CD8-positive, alpha-beta memory T cell (primary cell): ENCODE measurements around the gene GPAM. TPM values are rescaled to one million over a fixed set of nuclear protein-coding genes. Genes with fewer than 3 reads are reported as not detected.
"Not testable (repeated sequence)": the region's sequence is repeated elsewhere in the genome, so short reads cannot be mapped to it uniquely, and the experiment has no call there.

ENCODE experiments used
- CTCF ChIA-PET: fragments of 350-600 bp; sonication (Branson Sonifier 250); formaldehyde crosslinking; loops from one replicate; lab custom pipeline; 2021; ENCODE audit warnings: antibody characterized with exemption; lab: Charles Lee
- POLR2A ChIA-PET: fragments of 350-600 bp; sonication (Branson Sonifier 250); formaldehyde crosslinking; loops from one replicate; lab custom pipeline; 2021; ENCODE audit warnings: antibody characterized with exemption; lab: Charles Lee
- DNase-seq, 5 donors: peaks; one replicate each; pipeline versions ENCODE4 v3.0.0 to v3.0.0-alpha.2; 2020 to 2022; ENCODE audit warnings: mixed read lengths in 1 of 5
- H3K27ac ChIP-seq: one replicate; pipeline ENCODE4 v1.7.0; 2013; ENCODE audit warnings: low read depth, mild to moderate bottlenecking, low read length, moderate library complexity
- H3K27me3 ChIP-seq: 2 replicates; pipeline ENCODE4 v1.7.0; 2013; ENCODE audit warnings: low read length, mild to moderate bottlenecking; ENCODE audit not compliant: insufficient read depth, poor library complexity, severe bottlenecking
- H3K36me3 ChIP-seq: 2 replicates; pipeline ENCODE4 v1.7.0; 2013; ENCODE audit warnings: mild to moderate bottlenecking, low read length, moderate library complexity; ENCODE audit not compliant: insufficient read depth
- H3K4me1 ChIP-seq: 2 replicates; pipeline ENCODE4 v1.7.0; 2013; ENCODE audit warnings: mild to moderate bottlenecking, low read length, moderate library complexity; ENCODE audit not compliant: insufficient read depth
- H3K4me3 ChIP-seq: 2 replicates; pipeline ENCODE4 v1.7.0; 2013; ENCODE audit warnings: mild to moderate bottlenecking, low read length
- H3K9me3 ChIP-seq: 2 replicates; pipeline ENCODE4 v1.7.0; 2013; ENCODE audit warnings: mild to moderate bottlenecking, low read length
- H3K27ac Mint-ChIP-seq, 8 donors: one replicate each; pipeline ENCODE4 v1.8.0; 2020 to 2021; ENCODE audit warnings: mixed read lengths in 8 of 8, mild to moderate bottlenecking in 6 of 8, inconsistent platforms in 3 of 8, moderate library complexity in 3 of 8
- H3K27me3 Mint-ChIP-seq, 2 donors: one replicate each; pipeline ENCODE4 v1.8.0; 2020 to 2021; ENCODE audit warnings: mixed read lengths in 2 of 2, mild to moderate bottlenecking in 1 of 2, moderate library complexity in 1 of 2
- H3K36me3 Mint-ChIP-seq, 3 donors: one replicate each; pipeline ENCODE4 v1.8.0; 2020 to 2021; ENCODE audit warnings: mixed read lengths in 3 of 3, inconsistent platforms in 1 of 3, mild to moderate bottlenecking in 1 of 3
- H3K4me1 Mint-ChIP-seq, 3 donors: one replicate each; pipeline ENCODE4 v1.8.0; 2020 to 2021; ENCODE audit warnings: mixed read lengths in 3 of 3, inconsistent platforms in 1 of 3, mild to moderate bottlenecking in 1 of 3
- H3K4me3 Mint-ChIP-seq, 7 donors: one replicate each; pipeline ENCODE4 v1.8.0; 2020 to 2021; ENCODE audit warnings: mixed read lengths in 7 of 7, mild to moderate bottlenecking in 6 of 7, moderate library complexity in 4 of 7, inconsistent platforms in 2 of 7
- H3K9me3 Mint-ChIP-seq, 5 donors: one replicate each; pipeline ENCODE4 v1.8.0; 2020 to 2022; ENCODE audit warnings: mixed read lengths in 5 of 5, mild to moderate bottlenecking in 3 of 5, moderate library complexity in 2 of 5, inconsistent platforms in 1 of 5
- polyA plus RNA-seq: library from polyadenylated mRNA; unstranded; fragments of 300-500 nt; fragmentation: Illumina TruSeq; gene quantifications from one replicate; pipeline ENCODE4 v1.2.3, GENCODE V29; 2021
- total RNA-seq, 2 experiments: library from RNA; stranded (reverse); gene quantifications; one replicate each; pipeline ENCODE4 v1.2.3, GENCODE V29; 2021

The GPAM gene
- total and polyA plus RNA-seq, 3 experiments from 2014 or later, result 1.7 to 17.2 (median 16.4) TPM

- no peak for DNase-seq
- Mint-ChIP-seq H3K27ac (no peak overlapping the region), H3K36me3 (peaks cover 0 to 3% (median 0%) of the 10 kb centered on the region in 3 donors), H3K27me3 (peaks cover 13 to 45% of the 10 kb centered on the region in 2 donors), H3K9me3 (peaks cover 0 to 4% (median 2%) of the 10 kb centered on the region in 5 donors), H3K4me1 (no peaks in the 10 kb centered on the region), H3K4me3 (no peak overlapping the region)
- Histone ChIP-seq H3K27ac (no peak overlapping the region), H3K27me3 (no peaks in the 10 kb centered on the region), H3K9me3 (no peaks in the 10 kb centered on the region), H3K36me3 (no peaks in the 10 kb centered on the region), H3K4me3 (no peak overlapping the region), H3K4me1 (no peaks in the 10 kb centered on the region)
- ChIA-PET CTCF (no interaction called here), POLR2A (no interaction called here)
Observed at GRCh38 chr10:112202076-112202475, 18.5 kb upstream of the GPAM start.

- Histone ChIP-seq H3K27ac (no peak overlapping the region), H3K4me3 (no peak overlapping the region), H3K36me3 (no peaks in the 10 kb centered on the region), H3K4me1 (no peaks in the 10 kb centered on the region), H3K9me3 (no peaks in the 10 kb centered on the region), H3K27me3 (no peaks in the 10 kb centered on the region)
- ChIA-PET POLR2A (no interaction called here), CTCF (no interaction called here)
- H3K9me3 Mint-ChIP-seq, result peaks cover 0 to 2% (median 0%) of the 10 kb centered on the region in 5 donors
- H3K4me1 Mint-ChIP-seq, result no peaks in the 10 kb centered on the region
- peaks cover 0 to 3% (median 0%) of the 10 kb centered on the region in 3 donors for H3K36me3 Mint-ChIP-seq
- DNase-seq, result no peak
- peaks cover 13 to 40% of the 10 kb centered on the region in 2 donors for H3K27me3 Mint-ChIP-seq
- no peak overlapping the region for H3K27ac Mint-ChIP-seq
- no peak overlapping the region for H3K4me3 Mint-ChIP-seq
Observed at GRCh38 chr10:112201334-112201733, 17.8 kb upstream of the GPAM start.

GRCh38 chr10:112200259-112200658, 16.7 kb upstream of the GPAM start:
- H3K27ac ChIP-seq, H3K27me3 ChIP-seq, H3K4me3 ChIP-seq, H3K4me3 Mint-ChIP-seq, H3K4me1 ChIP-seq, H3K36me3 Mint-ChIP-seq, POLR2A ChIA-PET, DNase-seq, H3K27ac Mint-ChIP-seq, H3K4me1 Mint-ChIP-seq, H3K36me3 ChIP-seq, H3K9me3 ChIP-seq, H3K9me3 Mint-ChIP-seq, CTCF ChIA-PET: not testable (repeated sequence)
- peaks cover 13 to 40% of the 10 kb centered on the region in 2 donors for H3K27me3 Mint-ChIP-seq

- H3K36me3 ChIP-seq, H3K9me3 Mint-ChIP-seq, H3K36me3 Mint-ChIP-seq, H3K27ac Mint-ChIP-seq, H3K4me3 Mint-ChIP-seq, H3K27ac ChIP-seq, H3K4me1 ChIP-seq, POLR2A ChIA-PET, H3K9me3 ChIP-seq, CTCF ChIA-PET, H3K4me1 Mint-ChIP-seq, H3K4me3 ChIP-seq, H3K27me3 ChIP-seq, DNase-seq: not testable (repeated sequence)
- H3K27me3 Mint-ChIP-seq, result peaks cover 9 to 21% of the 10 kb centered on the region in 2 donors
Observed at GRCh38 chr10:112197662-112198061, 14.1 kb upstream of the GPAM start.

GRCh38 chr10:112195224-112195623, 11.7 kb upstream of the GPAM start:
- no peaks in the 10 kb centered on the region for H3K9me3 Mint-ChIP-seq
- Histone ChIP-seq H3K9me3 (no peaks in the 10 kb centered on the region), H3K4me3 (no peak overlapping the region), H3K4me1 (no peaks in the 10 kb centered on the region), H3K36me3 (no peaks in the 10 kb centered on the region), H3K27ac (no peak overlapping the region), H3K27me3 (no peaks in the 10 kb centered on the region)
- H3K4me1 Mint-ChIP-seq, result no peaks in the 10 kb centered on the region
- H3K27me3 Mint-ChIP-seq, result peaks cover 0 to 10% of the 10 kb centered on the region in 2 donors
- H3K27ac Mint-ChIP-seq, result no peak overlapping the region
- POLR2A ChIA-PET, result no interaction called here
- CTCF ChIA-PET, result no interaction called here
- no peak overlapping the region for H3K4me3 Mint-ChIP-seq
- no peak for DNase-seq
- no peaks in the 10 kb centered on the region for H3K36me3 Mint-ChIP-seq

- ChIA-PET CTCF (no interaction called here), POLR2A (no interaction called here)
- Mint-ChIP-seq H3K36me3 (no peaks in the 10 kb centered on the region), H3K9me3 (peaks cover 0 to 2% (median 0%) of the 10 kb centered on the region in 5 donors), H3K27me3 (peaks cover 0 to 10% of the 10 kb centered on the region in 2 donors), H3K27ac (no peak overlapping the region), H3K4me3 (no peak overlapping the region), H3K4me1 (no peaks in the 10 kb centered on the region)
- no peak overlapping the region for H3K4me3 ChIP-seq
- no peak for DNase-seq
- H3K27ac ChIP-seq, result no peak overlapping the region
- no peaks in the 10 kb centered on the region for H3K9me3 ChIP-seq
- H3K27me3 ChIP-seq, result no peaks in the 10 kb centered on the region
- no peaks in the 10 kb centered on the region for H3K4me1 ChIP-seq
- no peaks in the 10 kb centered on the region for H3K36me3 ChIP-seq
Observed at GRCh38 chr10:112191791-112192190, 8.2 kb upstream of the GPAM start.

GRCh38 chr10:112191041-112191590, 7.6 kb upstream of the GPAM start:
- peaks cover 0 to 6% (median 0%) of the 10 kb centered on the region in 5 donors for H3K9me3 Mint-ChIP-seq
- no peaks in the 10 kb centered on the region for H3K36me3 ChIP-seq
- ChIA-PET CTCF (no interaction called here), POLR2A (no interaction called here)
- no peak overlapping the region for H3K4me3 Mint-ChIP-seq
- no peak for DNase-seq
- no peak overlapping the region for H3K4me3 ChIP-seq
- no peaks in the 10 kb centered on the region for H3K4me1 Mint-ChIP-seq
- H3K27me3 Mint-ChIP-seq, result peaks cover 0 to 10% of the 10 kb centered on the region in 2 donors
- no peaks in the 10 kb centered on the region for H3K27me3 ChIP-seq
- no peak overlapping the region for H3K27ac Mint-ChIP-seq
- H3K36me3 Mint-ChIP-seq, result no peaks in the 10 kb centered on the region
- no peaks in the 10 kb centered on the region for H3K4me1 ChIP-seq
- no peak overlapping the region for H3K27ac ChIP-seq
- no peaks in the 10 kb centered on the region for H3K9me3 ChIP-seq

GRCh38 chr10:112189465-112189864, 5.9 kb upstream of the GPAM start:
- Mint-ChIP-seq H3K36me3 (peaks cover 0 to 7% (median 0%) of the 10 kb centered on the region in 3 donors), H3K27me3 (peaks cover 5 to 10% of the 10 kb centered on the region in 2 donors), H3K9me3 (peaks cover 0 to 17% (median 5%) of the 10 kb centered on the region in 5 donors), H3K4me3 (peak overlapping the region in 1 of 7 donors; percentile 29), H3K4me1 (peaks cover 5 to 15% (median 15%) of the 10 kb centered on the region in 3 donors), H3K27ac (no peak overlapping the region)
- H3K27ac ChIP-seq, result no peak overlapping the region
- peaks cover 2% of the 10 kb centered on the region for H3K4me1 ChIP-seq
- H3K4me3 ChIP-seq, result no peak overlapping the region
- H3K36me3 ChIP-seq, result no peaks in the 10 kb centered on the region
- no peak for DNase-seq
- ChIA-PET POLR2A (no interaction called here), CTCF (interaction anchor here (1.1 kb wide), 1 partner anchor 243 kb away, joined by 3 read pairs; no protein-coding TSS in a partner anchor)
- no peaks in the 10 kb centered on the region for H3K27me3 ChIP-seq
- H3K9me3 ChIP-seq, result no peaks in the 10 kb centered on the region
